Measurements from ENCODE around the gene NCKAP5.
"Not testable (repeated sequence)": the region's sequence is repeated elsewhere in the genome, so short reads cannot be mapped to it uniquely, and the experiment has no call there.

Gene NCKAP5

GRCh38 chr2:133492719-133493380 lies 75.4 kb downstream of the NCKAP5 start:
- DNase-seq: no peak

- no peak for DNase-seq
Measured at GRCh38 chr2:133490411-133490980, 77.8 kb downstream of the NCKAP5 start.

GRCh38 chr2:133489641-133490410 lies 78.4 kb downstream of the NCKAP5 start:
- no peak for DNase-seq

- no peak for DNase-seq
Measured at GRCh38 chr2:133489146-133489545, 79.1 kb downstream of the NCKAP5 start.

- no peak for DNase-seq
Measured at GRCh38 chr2:133486771-133487191, 81.5 kb downstream of the NCKAP5 start.

- no peak for DNase-seq
Measured at GRCh38 chr2:133485868-133486267, 82.4 kb downstream of the NCKAP5 start.

GRCh38 chr2:133484784-133485183 lies 83.5 kb downstream of the NCKAP5 start:
- DNase-seq: no peak

GRCh38 chr2:133484106-133484505 lies 84.2 kb downstream of the NCKAP5 start:
- no peak for DNase-seq

GRCh38 chr2:133483181-133483580 lies 85.1 kb downstream of the NCKAP5 start:
- no peak for DNase-seq

- no peak for DNase-seq
Measured at GRCh38 chr2:133480707-133481429, 87.4 kb downstream of the NCKAP5 start.

- no peak for DNase-seq
Measured at GRCh38 chr2:133477616-133477990, 90.7 kb downstream of the NCKAP5 start.

- DNase-seq: no peak
Measured at GRCh38 chr2:133476931-133477615, 91.2 kb downstream of the NCKAP5 start.

- DNase-seq: no peak
Measured at GRCh38 chr2:133476286-133476685, 92.0 kb downstream of the NCKAP5 start.

GRCh38 chr2:133475610-133476009 lies 92.7 kb downstream of the NCKAP5 start:
- no peak for DNase-seq

GRCh38 chr2:133470446-133470845 lies 97.8 kb downstream of the NCKAP5 start:
- not testable (repeated sequence) for DNase-seq

GRCh38 chr2:133462811-133463210 lies 105.5 kb downstream of the NCKAP5 start:
- DNase-seq: no peak

GRCh38 chr2:133461484-133461883 lies 106.8 kb downstream of the NCKAP5 start:
- DNase-seq: no peak

- no peak for DNase-seq
Measured at GRCh38 chr2:133459590-133459989, 108.7 kb downstream of the NCKAP5 start.

GRCh38 chr2:133458280-133458679 lies 110.0 kb downstream of the NCKAP5 start:
- no peak for DNase-seq

GRCh38 chr2:133457861-133458260 lies 110.4 kb downstream of the NCKAP5 start:
- no peak for DNase-seq

GRCh38 chr2:133456971-133457370 lies 111.3 kb downstream of the NCKAP5 start:
- DNase-seq: no peak

- DNase-seq: no peak
Measured at GRCh38 chr2:133456156-133456555, 112.1 kb downstream of the NCKAP5 start.

GRCh38 chr2:133453032-133453431 lies 115.2 kb downstream of the NCKAP5 start:
- no peak for DNase-seq

Data from hematopoietic multipotent progenitor cell treated with erythropoietin and hydrocortisone succinate and interleukin-3 and kit ligand, for 8 days (in vitro differentiated cells).